Peyer's patch (tissue), 4 donors: ENCODE measurements around the gene CD164L2.

Experiments
- POLR2A ChIP-seq, 2 donors: fragments of 450-650 bp; IDR thresholded peaks; one replicate each; pipeline ENCODE4 v1.5.1; 2017; ENCODE audit warnings: antibody characterized with exemption in 2 of 2, mild to moderate bottlenecking in 2 of 2, moderate library complexity in 2 of 2
- TF ChIP-seq, protein P1 (sequence below), 6 experiments: fragments of 450-650 bp in 4 of 6; fragments of 200-600 bp in 2 of 6; sonication (generic) in 1 of 6; IDR thresholded peaks; one replicate each; pipeline ENCODE4 v1.5.1; 2017 to 2019; ENCODE audit warnings: antibody characterized with exemption in 6 of 6, mild to moderate bottlenecking in 3 of 6, moderate library complexity in 1 of 6

DNA sequence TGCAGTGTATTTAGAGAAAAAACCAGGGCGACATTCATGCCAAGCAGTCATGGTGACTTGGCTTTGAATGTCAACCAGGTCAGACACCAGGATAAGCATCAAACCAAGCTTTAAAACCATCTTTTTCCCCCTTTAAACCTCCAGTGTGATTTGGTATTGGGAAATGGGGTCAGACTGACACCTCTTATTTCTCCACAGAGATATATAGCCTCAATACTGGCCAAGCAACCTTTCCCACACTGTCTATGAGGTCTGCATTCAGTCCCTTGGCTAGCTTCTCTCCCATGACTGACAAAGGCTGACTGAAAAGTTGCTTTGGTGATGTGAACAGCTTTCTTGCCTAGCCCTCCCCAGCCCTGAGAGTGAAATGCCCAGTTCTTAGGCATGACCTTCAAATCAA, 31.0 kb upstream of the CD164L2 start:
- no peak for TF ChIP-seq POLR2A (IDR thresholded peaks at IDR 0.05)
- TF ChIP-seq, protein P1, sequence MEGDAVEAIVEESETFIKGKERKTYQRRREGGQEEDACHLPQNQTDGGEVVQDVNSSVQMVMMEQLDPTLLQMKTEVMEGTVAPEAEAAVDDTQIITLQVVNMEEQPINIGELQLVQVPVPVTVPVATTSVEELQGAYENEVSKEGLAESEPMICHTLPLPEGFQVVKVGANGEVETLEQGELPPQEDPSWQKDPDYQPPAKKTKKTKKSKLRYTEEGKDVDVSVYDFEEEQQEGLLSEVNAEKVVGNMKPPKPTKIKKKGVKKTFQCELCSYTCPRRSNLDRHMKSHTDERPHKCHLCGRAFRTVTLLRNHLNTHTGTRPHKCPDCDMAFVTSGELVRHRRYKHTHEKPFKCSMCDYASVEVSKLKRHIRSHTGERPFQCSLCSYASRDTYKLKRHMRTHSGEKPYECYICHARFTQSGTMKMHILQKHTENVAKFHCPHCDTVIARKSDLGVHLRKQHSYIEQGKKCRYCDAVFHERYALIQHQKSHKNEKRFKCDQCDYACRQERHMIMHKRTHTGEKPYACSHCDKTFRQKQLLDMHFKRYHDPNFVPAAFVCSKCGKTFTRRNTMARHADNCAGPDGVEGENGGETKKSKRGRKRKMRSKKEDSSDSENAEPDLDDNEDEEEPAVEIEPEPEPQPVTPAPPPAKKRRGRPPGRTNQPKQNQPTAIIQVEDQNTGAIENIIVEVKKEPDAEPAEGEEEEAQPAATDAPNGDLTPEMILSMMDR (IDR thresholded peaks at IDR 0.05): no peak
